ENCODE results near the gene OGT. TPM values are rescaled to one million over a fixed set of nuclear protein-coding genes. Genes with fewer than 3 reads are reported as not detected.
"Not testable (repeated sequence)": the region's sequence is repeated elsewhere in the genome, so short reads cannot be mapped to it uniquely, and the experiment has no call there.

The OGT gene
- total and polyA plus RNA-seq, 2 donors (not counting 1 experiment from before 2014, with no cell fraction given): 106 to 115 TPM

- Histone ChIP-seq H3K9ac (ENCODE audit: insufficient read depth, low read length) (peak overlapping the region; percentile 21), H3K4me2 (ENCODE audit: extremely low read depth, insufficient read depth, low read length) (peak overlapping the region; percentile 69), H2AFZ (ENCODE audit: low read length) (peak overlapping the region; percentile 2)
Observed at GRCh38 chrX:71492231-71493065, 40.5 kb upstream of the OGT start.

GRCh38 chrX:71493111-71493613 is 39.7 kb upstream of the OGT start:
- no peaks in the 10 kb centered on the region for H3K36me3 ChIP-seq (ENCODE audit: control insufficient read depth, insufficient read depth, low read length)
- H3K4me2 ChIP-seq (ENCODE audit: extremely low read depth, insufficient read depth, low read length): peak overlapping the region; percentile 69
- H3K79me2 ChIP-seq (ENCODE audit: control insufficient read depth, insufficient read depth, low read length): no peaks in the 10 kb centered on the region
- no peaks in the 10 kb centered on the region for H4K20me1 ChIP-seq (ENCODE audit: control insufficient read depth, extremely low read depth, insufficient read depth, low read length)
- H3K27ac ChIP-seq (ENCODE audit: insufficient read depth, low read length): no peak overlapping the region
- H3K9ac ChIP-seq (ENCODE audit: insufficient read depth, low read length): no peak overlapping the region
- no peaks in the 10 kb centered on the region for H3K27me3 ChIP-seq (ENCODE audit: control insufficient read depth, insufficient read depth, low read length)
- no peaks in the 10 kb centered on the region for H3K9me3 ChIP-seq (ENCODE audit: control insufficient read depth, insufficient read depth, low read depth, low read length)
- TF ChIP-seq, protein P1, sequence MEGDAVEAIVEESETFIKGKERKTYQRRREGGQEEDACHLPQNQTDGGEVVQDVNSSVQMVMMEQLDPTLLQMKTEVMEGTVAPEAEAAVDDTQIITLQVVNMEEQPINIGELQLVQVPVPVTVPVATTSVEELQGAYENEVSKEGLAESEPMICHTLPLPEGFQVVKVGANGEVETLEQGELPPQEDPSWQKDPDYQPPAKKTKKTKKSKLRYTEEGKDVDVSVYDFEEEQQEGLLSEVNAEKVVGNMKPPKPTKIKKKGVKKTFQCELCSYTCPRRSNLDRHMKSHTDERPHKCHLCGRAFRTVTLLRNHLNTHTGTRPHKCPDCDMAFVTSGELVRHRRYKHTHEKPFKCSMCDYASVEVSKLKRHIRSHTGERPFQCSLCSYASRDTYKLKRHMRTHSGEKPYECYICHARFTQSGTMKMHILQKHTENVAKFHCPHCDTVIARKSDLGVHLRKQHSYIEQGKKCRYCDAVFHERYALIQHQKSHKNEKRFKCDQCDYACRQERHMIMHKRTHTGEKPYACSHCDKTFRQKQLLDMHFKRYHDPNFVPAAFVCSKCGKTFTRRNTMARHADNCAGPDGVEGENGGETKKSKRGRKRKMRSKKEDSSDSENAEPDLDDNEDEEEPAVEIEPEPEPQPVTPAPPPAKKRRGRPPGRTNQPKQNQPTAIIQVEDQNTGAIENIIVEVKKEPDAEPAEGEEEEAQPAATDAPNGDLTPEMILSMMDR (conservative IDR thresholded peaks at IDR 0.05 in 1 of 2, IDR thresholded peaks at IDR 0.05 in 1 of 2; ENCODE audit: low read depth in 1 of 2, low read length in 2 of 2): no peak
- TF ChIP-seq EZH2 (IDR thresholded peaks at IDR 0.05; ENCODE audit: low read length, missing control alignments): no peak
- peak in 1 of 2 donors; percentile 69 for DNase-seq (ENCODE audit: low read depth in 2 of 2)
- no peaks in the 10 kb centered on the region for H3K4me1 ChIP-seq (ENCODE audit: control insufficient read depth, extremely low read depth, insufficient read depth, low read length)
- H2AFZ ChIP-seq (ENCODE audit: low read length): no peak overlapping the region
- H3K4me3 ChIP-seq (replicated peaks in 1 of 4; ENCODE audit: control extremely low read depth in 1 of 4, insufficient read depth in 1 of 4, low read depth in 3 of 4, low read length in 4 of 4): peak overlapping the region in 2 of 4 experiments; percentile 44 to 63

More at GRCh38 chrX:71492231-71493065, 40.5 kb upstream of the OGT start:
- Histone ChIP-seq H4K20me1 (ENCODE audit: control insufficient read depth, extremely low read depth, insufficient read depth, low read length) (no peaks in the 10 kb centered on the region), H3K79me2 (ENCODE audit: control insufficient read depth, insufficient read depth, low read length) (no peaks in the 10 kb centered on the region), H3K27me3 (ENCODE audit: control insufficient read depth, insufficient read depth, low read length) (no peaks in the 10 kb centered on the region), H3K9me3 (ENCODE audit: control insufficient read depth, insufficient read depth, low read depth, low read length) (no peaks in the 10 kb centered on the region), H3K4me1 (ENCODE audit: control insufficient read depth, extremely low read depth, insufficient read depth, low read length) (no peaks in the 10 kb centered on the region), H3K4me3 (replicated peaks in 1 of 4; ENCODE audit: control extremely low read depth in 1 of 4, insufficient read depth in 1 of 4, low read depth in 3 of 4, low read length in 4 of 4) (peak overlapping the region; percentile 5 to 63 (median 48)), H3K27ac (ENCODE audit: insufficient read depth, low read length) (no peak overlapping the region), H3K36me3 (ENCODE audit: control insufficient read depth, insufficient read depth, low read length) (no peaks in the 10 kb centered on the region)
- TF ChIP-seq, protein P1 (conservative IDR thresholded peaks at IDR 0.05 in 1 of 2, IDR thresholded peaks at IDR 0.05 in 1 of 2; ENCODE audit: low read depth in 1 of 2, low read length in 2 of 2): no peak
- no peak for TF ChIP-seq EZH2 (IDR thresholded peaks at IDR 0.05; ENCODE audit: low read length, missing control alignments)
- DNase-seq (ENCODE audit: low read depth in 2 of 2): peak; percentile 41 to 51

- not testable (repeated sequence) for DNase-seq (ENCODE audit: low read depth in 2 of 2); H3K4me2 ChIP-seq (ENCODE audit: extremely low read depth, insufficient read depth, low read length); H3K4me1 ChIP-seq (ENCODE audit: control insufficient read depth, extremely low read depth, insufficient read depth, low read length); H3K9ac ChIP-seq (ENCODE audit: insufficient read depth, low read length); H2AFZ ChIP-seq (ENCODE audit: low read length); H3K9me3 ChIP-seq (ENCODE audit: control insufficient read depth, insufficient read depth, low read depth, low read length); H3K27me3 ChIP-seq (ENCODE audit: control insufficient read depth, insufficient read depth, low read length); H3K4me3 ChIP-seq (replicated peaks in 1 of 4; ENCODE audit: control extremely low read depth in 1 of 4, insufficient read depth in 1 of 4, low read depth in 3 of 4, low read length in 4 of 4); H3K36me3 ChIP-seq (ENCODE audit: control insufficient read depth, insufficient read depth, low read length); H3K79me2 ChIP-seq (ENCODE audit: control insufficient read depth, insufficient read depth, low read length); H3K27ac ChIP-seq (ENCODE audit: insufficient read depth, low read length); H4K20me1 ChIP-seq (ENCODE audit: control insufficient read depth, extremely low read depth, insufficient read depth, low read length)
Observed at GRCh38 chrX:71495979-71496378, 36.9 kb upstream of the OGT start.
